GM12872 (cell line): ENCODE data around the gene NCKAP5L.

Experiments used
- TF ChIP-seq, protein P1 (sequence below): IDR thresholded peaks from 3 replicates; pipeline ENCODE4 v1.5.1; 2011; ENCODE audit warnings: low read depth, mild to moderate bottlenecking, low read length, moderate library complexity; ENCODE audit not compliant: insufficient read depth

NCKAP5L gene

DNA sequence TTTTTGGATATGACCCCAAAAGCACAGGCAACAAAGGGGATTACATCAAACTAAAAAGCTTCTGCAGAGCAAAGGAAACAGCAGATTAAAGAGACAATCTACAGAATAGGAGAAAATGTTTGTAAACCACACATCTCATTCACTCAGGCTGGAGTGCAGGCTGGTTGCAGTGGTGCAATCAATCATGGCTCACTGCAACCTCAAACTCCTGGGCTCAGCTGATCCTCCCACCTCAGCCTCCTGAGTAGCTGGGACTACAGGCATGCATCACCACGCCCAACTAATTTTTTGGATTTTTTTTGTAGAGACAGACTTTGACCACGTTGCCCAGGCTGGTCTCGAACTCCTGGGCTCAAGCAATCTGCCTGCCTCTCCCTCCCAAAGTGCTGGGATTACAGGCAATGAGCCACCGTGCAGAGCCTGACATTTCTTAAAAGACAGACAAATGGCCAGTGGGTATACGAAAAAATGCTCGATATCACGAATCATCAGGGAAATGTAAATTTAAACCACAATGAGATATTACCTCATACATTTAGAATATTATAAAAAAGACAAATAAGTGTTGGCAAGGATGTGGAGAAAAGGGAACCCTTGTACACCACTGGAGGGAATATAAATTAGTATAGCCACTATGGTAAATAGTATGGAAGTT lies 9.8 kb downstream of the NCKAP5L start:
- TF ChIP-seq, protein P1, sequence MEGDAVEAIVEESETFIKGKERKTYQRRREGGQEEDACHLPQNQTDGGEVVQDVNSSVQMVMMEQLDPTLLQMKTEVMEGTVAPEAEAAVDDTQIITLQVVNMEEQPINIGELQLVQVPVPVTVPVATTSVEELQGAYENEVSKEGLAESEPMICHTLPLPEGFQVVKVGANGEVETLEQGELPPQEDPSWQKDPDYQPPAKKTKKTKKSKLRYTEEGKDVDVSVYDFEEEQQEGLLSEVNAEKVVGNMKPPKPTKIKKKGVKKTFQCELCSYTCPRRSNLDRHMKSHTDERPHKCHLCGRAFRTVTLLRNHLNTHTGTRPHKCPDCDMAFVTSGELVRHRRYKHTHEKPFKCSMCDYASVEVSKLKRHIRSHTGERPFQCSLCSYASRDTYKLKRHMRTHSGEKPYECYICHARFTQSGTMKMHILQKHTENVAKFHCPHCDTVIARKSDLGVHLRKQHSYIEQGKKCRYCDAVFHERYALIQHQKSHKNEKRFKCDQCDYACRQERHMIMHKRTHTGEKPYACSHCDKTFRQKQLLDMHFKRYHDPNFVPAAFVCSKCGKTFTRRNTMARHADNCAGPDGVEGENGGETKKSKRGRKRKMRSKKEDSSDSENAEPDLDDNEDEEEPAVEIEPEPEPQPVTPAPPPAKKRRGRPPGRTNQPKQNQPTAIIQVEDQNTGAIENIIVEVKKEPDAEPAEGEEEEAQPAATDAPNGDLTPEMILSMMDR: no peak

DNA sequence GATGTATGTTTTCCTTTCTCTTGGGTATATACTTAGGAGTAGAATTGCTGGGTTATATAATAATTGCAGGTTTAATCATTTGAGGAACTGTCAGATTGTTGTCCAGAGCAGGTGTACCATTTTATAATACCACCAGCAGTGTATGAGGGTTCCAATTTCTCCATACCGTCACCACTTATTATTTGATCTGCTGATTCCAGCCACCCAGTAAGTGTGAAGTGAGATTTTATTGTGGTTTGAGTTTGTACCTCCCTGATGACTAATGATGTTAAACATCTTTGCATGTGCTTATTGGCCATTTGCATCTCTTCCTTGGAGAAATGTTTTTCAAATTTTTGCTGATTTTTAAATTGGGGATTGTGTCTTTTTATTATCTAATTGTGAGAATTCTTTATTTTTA lies 15.1 kb downstream of the NCKAP5L start:
- TF ChIP-seq, protein P1: no peak

DNA sequence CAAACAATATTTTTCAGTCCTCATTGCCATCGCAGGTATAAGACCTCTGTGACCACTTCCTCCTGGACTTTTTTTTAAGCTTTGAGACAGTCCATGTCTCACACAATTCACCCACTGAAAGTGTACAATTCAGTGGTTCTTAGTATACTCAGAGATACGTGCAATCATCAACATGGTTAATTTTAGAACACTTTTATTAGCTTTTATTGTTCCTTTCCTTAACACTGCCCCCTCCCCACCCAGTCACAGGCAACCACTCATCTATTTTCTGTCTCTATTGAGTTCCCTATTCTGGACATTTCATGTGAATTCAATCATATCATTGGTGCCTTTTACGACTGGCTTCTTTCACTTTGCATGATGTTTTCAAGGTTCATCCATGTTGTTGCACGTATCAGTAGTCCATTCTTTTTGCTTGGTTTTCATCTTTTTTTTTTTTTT lies 16.2 kb downstream of the NCKAP5L start:
- TF ChIP-seq, protein P1: no peak

DNA sequence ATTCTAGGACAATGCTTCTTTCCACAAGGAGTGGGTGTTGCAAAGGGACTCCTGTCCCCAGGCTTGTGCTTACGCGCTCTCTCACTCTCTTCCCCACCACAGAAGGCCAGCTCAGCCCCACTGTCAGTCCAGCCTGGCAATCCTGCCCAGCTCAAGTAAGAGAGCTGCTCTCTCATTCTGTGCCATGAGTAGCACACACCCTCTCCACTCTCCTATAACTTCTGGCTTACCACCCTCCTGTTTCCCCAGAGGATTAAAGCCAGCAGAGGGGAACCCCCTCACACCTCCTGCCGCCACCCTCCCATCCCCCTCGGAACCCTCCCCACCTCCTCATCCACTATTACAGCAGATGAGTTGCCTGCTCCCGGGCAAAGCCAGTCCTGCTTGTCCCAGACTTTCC lies 17.1 kb downstream of the NCKAP5L start:
- TF ChIP-seq, protein P1: no peak

DNA sequence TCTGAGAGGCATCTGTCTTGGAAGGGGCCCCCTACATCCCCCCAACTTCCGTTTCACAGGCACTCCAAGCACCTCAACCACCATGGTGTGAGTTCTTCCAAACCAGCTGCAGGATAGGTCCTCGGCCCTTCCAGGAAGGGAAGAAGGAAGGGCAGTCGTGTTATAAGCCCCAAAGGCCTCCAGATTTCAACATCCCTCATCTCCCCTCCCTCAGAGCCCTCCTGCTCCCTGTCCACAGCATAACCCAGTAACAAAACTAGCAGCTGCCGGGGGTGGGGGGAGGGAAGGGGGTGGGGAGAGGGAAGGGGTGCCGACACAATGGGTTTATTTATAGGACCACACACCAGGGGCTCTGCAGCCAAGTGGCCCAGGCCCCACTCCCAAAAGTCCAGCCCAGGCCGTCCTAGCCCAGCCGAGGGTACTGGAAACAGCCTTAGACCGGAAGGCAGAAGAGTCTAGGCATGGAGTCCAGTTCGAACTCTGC lies 18.3 kb downstream of the NCKAP5L start:
- TF ChIP-seq, protein P1: no peak

DNA sequence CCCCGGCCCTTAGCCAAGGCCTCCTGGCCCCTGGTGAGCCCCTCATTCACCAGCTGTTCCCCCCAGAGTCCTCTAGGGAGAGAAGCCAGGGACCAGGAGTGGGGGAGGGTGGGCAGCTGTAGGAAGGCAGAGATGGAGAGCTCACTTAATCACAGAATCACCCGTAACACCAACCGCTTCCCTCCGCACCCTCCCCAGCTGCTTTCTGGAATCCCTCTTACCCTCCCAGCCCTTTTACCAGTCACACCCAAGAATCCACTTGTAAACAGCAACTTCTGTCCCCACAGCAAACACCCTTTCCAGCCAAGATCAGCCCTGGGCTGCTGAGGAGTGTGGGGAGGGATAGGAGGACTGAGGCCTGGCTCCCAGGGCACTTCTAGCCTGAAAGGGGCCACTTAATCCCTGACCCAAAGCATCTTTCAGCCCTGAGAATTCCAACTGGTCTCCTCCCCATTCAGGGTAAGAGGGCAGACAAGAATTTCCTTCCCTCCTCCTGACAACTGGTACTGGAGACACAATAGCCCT lies 18.8 kb downstream of the NCKAP5L start:
- TF ChIP-seq, protein P1: no peak

DNA sequence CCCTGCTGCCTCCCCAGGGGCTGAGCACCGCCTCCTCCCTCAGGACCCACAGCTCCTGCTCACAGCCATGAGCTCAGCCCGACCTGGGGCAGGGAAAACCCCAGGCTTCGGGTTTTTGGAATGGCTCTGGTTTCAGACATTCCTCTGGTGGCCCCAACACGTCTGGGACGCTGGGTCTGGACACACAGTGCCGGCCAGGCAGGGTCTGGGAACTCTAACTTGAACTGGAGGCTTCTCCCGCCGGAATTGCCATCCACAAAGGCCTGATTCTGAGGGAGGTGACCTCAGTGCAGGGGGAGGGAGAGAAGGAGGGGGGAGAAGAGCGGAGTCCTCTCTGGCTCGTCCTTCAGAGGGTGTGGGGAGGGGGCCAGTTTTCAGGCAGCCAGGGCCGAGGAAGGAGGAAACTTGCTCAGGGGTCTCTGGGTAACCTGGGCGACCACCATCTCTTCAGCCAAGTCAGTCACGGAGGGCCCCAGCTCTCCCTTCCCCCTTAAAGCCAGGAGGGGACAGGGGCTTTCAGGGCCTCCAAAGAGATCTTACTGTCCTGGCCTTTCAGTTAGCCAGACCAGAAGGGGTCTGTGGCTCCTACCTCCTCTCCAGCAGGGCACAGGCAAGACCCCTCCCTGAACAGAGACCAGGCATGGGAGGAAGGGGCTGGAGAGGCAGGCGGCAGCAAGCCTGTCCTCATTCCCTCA lies 19.4 kb downstream of the NCKAP5L start:
- TF ChIP-seq, protein P1: no peak
